Neutrophil (primary cell): ENCODE results near the gene CDK7.
A peak's percentile ranks its signal among the peaks of the same experiment; 100 is the strongest.

Experiments used
- H3K27ac ChIP-seq: fragments of 200-600 bp; sonication (generic); 2 replicates; pipeline ENCODE4 v1.5.1; 2016; ENCODE audit warnings: mild to moderate bottlenecking, moderate library complexity
- H3K27me3 ChIP-seq: fragments of 200-600 bp; sonication (generic); 2 replicates; pipeline ENCODE4 v1.6.0; 2016; ENCODE audit warnings: mild to moderate bottlenecking
- H3K36me3 ChIP-seq: fragments of 200-600 bp; sonication (generic); 2 replicates; pipeline ENCODE4 v1.5.1; 2017
- H3K4me1 ChIP-seq, 2 experiments: fragments of 200-600 bp in 1 of 2; sonication (generic) in 1 of 2; 1 replicate in 1 of 2; 2 replicates in 1 of 2; pipeline versions ENCODE4 v1.5.1 to v1.6.1; 2013 to 2016; ENCODE audit warnings: low read depth in 1 of 2, low read length in 1 of 2, mild to moderate bottlenecking in 1 of 2, moderate library complexity in 1 of 2; ENCODE audit not compliant: control insufficient read depth in 1 of 2, insufficient read depth in 1 of 2
- H3K4me3 ChIP-seq, 2 experiments: fragments of 200-600 bp in 1 of 2; sonication (generic) in 1 of 2; 1 replicate in 1 of 2; 2 replicates in 1 of 2; pipeline ENCODE4 v1.5.1; 2013 to 2016; ENCODE audit warnings: low read depth in 1 of 2, low read length in 1 of 2, mild to moderate bottlenecking in 1 of 2, moderate library complexity in 1 of 2
- H3K9me3 ChIP-seq: fragments of 200-600 bp; sonication (generic); 2 replicates; pipeline ENCODE4 v1.5.1; 2016
- CTCF ChIP-seq: fragments of 200-600 bp; sonication (generic); IDR thresholded peaks from 2 replicates; pipeline ENCODE4 v1.5.1; 2016; ENCODE audit warnings: antibody characterized with exemption

CDK7 gene

GRCh38 chr5:69234457-69235268 lies at the start of gene CDK7:
TSS of gene CDK7 (plus strand) at chr5:69234886. CDS start at chr5:69234976, 90 bp downstream.
- peaks cover 20% of the 10 kb centered on the region in 2 experiments for H3K4me1 ChIP-seq
- H3K36me3 ChIP-seq, result peaks cover 11% of the 10 kb centered on the region
- peak; percentile 40 for TF ChIP-seq CTCF
- peak within 1 kb of the TSS; percentile 77 to 98 for H3K4me3 ChIP-seq
- no peaks in the 10 kb centered on the region for H3K9me3 ChIP-seq
- H3K27me3 ChIP-seq, result no peaks in the 10 kb centered on the region
- H3K27ac ChIP-seq, result peak within 1 kb of the TSS; percentile 94

GRCh38 chr5:69187342-69187741 lies 47.3 kb upstream of the CDK7 start:
- TF ChIP-seq CTCF, result no peak

GRCh38 chr5:69188811-69189161 lies 45.9 kb upstream of the CDK7 start:
- no peaks in the 10 kb centered on the region for H3K9me3 ChIP-seq
- no peaks in the 10 kb centered on the region for H3K27me3 ChIP-seq
- peak overlapping the region; percentile 59 for H3K27ac ChIP-seq
- H3K4me1 ChIP-seq, result peaks cover 12 to 14% of the 10 kb centered on the region in 2 experiments
- peak overlapping the region; percentile 69 to 82 for H3K4me3 ChIP-seq
- TF ChIP-seq CTCF, result no peak
- no peaks in the 10 kb centered on the region for H3K36me3 ChIP-seq

More at GRCh38 chr5:69187342-69187741, 47.3 kb upstream of the CDK7 start:
- Histone ChIP-seq H3K27me3 (no peaks in the 10 kb centered on the region), H3K27ac (no peak overlapping the region), H3K36me3 (no peaks in the 10 kb centered on the region), H3K9me3 (no peaks in the 10 kb centered on the region), H3K4me3 (no peak overlapping the region), H3K4me1 (peaks cover 12 to 14% of the 10 kb centered on the region in 2 experiments)

- no peaks in the 10 kb centered on the region for H3K27me3 ChIP-seq
- H3K4me1 ChIP-seq, result peaks cover 12 to 14% of the 10 kb centered on the region in 2 experiments
- no peaks in the 10 kb centered on the region for H3K9me3 ChIP-seq
- peak within 1 kb of the TSS; percentile 69 to 82 for H3K4me3 ChIP-seq
- peak within 1 kb of the TSS; percentile 59 for H3K27ac ChIP-seq
- H3K36me3 ChIP-seq, result no peaks in the 10 kb centered on the region
- TF ChIP-seq CTCF, result no peak
Observed at GRCh38 chr5:69189162-69190086, 45.3 kb upstream of the CDK7 start, which contains the start of gene CENPH. TSS of gene CENPH (plus strand) at chr5:69189583. CDS start at chr5:69189635, 52 bp downstream.

GRCh38 chr5:69202497-69202896 lies 32.2 kb upstream of the CDK7 start:
- Histone ChIP-seq H3K4me1 (peaks cover 0 to 9% of the 10 kb centered on the region in 2 experiments), H3K9me3 (no peaks in the 10 kb centered on the region), H3K4me3 (no peak overlapping the region), H3K27ac (no peak overlapping the region), H3K27me3 (no peaks in the 10 kb centered on the region), H3K36me3 (no peaks in the 10 kb centered on the region)
- TF ChIP-seq CTCF, result no peak
